HepG2 (cell line): ENCODE measurements around the gene RPLP2. TPM values are rescaled to one million over a fixed set of nuclear protein-coding genes. Genes with fewer than 3 reads are reported as not detected.

ENCODE experiments used
- ARID2 ChIP-seq: sonication (generic); formaldehyde crosslinking; IDR thresholded peaks from 2 replicates; pipeline ENCODE4 v1.8.1; 2022; ENCODE audit warnings: mild to moderate bottlenecking, missing genetic modification reagents, borderline replicate concordance
- ETV5 ChIP-seq: IDR thresholded peaks from 2 replicates; pipeline ENCODE4 v1.6.1; 2018; ENCODE audit warnings: missing biosample characterization, missing genetic modification reagents, inconsistent platforms, borderline replicate concordance
- FOXJ3 ChIP-seq: sonication (generic); formaldehyde crosslinking; IDR thresholded peaks from 2 replicates; pipeline ENCODE4 v1.4.0; 2020; ENCODE audit warnings: missing genetic modification reagents, mild to moderate bottlenecking, borderline replicate concordance
- HMG20B ChIP-seq: conservative IDR thresholded peaks from 2 replicates; pipeline ENCODE4 v1.6.1; 2016; ENCODE audit warnings: missing genetic modification reagents, missing compliant biosample characterization
- KDM5A ChIP-seq: fragments of 200-600 bp; sonication (generic); IDR thresholded peaks from 2 replicates; pipeline ENCODE4 v1.7.0; 2018; ENCODE audit warnings: antibody characterized with exemption, mild to moderate bottlenecking, low read length, borderline replicate concordance
- KLF16 ChIP-seq, 2 experiments: sonication (generic) in 1 of 2; formaldehyde crosslinking in 1 of 2; IDR thresholded peaks; 2 replicates each; pipeline versions ENCODE4 v1.6.1 to v1.8.0; 2016 to 2023; ENCODE audit warnings: missing genetic modification reagents in 2 of 2, missing compliant biosample characterization in 1 of 2
- KMT2B ChIP-seq: IDR thresholded peaks from 2 replicates; pipeline ENCODE4 v1.6.1; 2016; ENCODE audit warnings: missing genetic modification reagents, missing compliant biosample characterization
- MAFK ChIP-seq, 2 experiments: IDR thresholded peaks in 1 of 2; conservative IDR thresholded peaks in 1 of 2; 2 replicates each; pipeline ENCODE4 v1.6.1; 2011; ENCODE audit warnings: improper control_type of control experiment in 2 of 2, low read length in 2 of 2
- NFE2L1 ChIP-seq: sonication (generic); formaldehyde crosslinking; IDR thresholded peaks from 2 replicates; pipeline ENCODE4 v1.4.0; 2020; ENCODE audit warnings: missing genetic modification reagents, mild to moderate bottlenecking, borderline replicate concordance
- POLR2A ChIP-seq, 2 experiments: IDR thresholded peaks; 2 replicates each; pipeline ENCODE4 v1.6.1; 2011; ENCODE audit warnings: low read depth in 2 of 2, low read length in 2 of 2, mild to moderate bottlenecking in 1 of 2, moderate library complexity in 1 of 2; ENCODE audit not compliant: insufficient read depth in 1 of 2
- SSRP1 ChIP-seq: IDR thresholded peaks from 2 replicates; pipeline ENCODE4 v1.6.1; 2016; ENCODE audit warnings: control low read depth
- WIZ ChIP-seq: sonication (generic); formaldehyde crosslinking; IDR thresholded peaks from 2 replicates; pipeline ENCODE4 v1.5.1; 2020; ENCODE audit warnings: mild to moderate bottlenecking, missing genetic modification reagents
- YY1 ChIP-seq: IDR thresholded peaks from 2 replicates; pipeline ENCODE4 v1.6.1; 2011; ENCODE audit warnings: low read length, low read depth, moderate library complexity, mild to moderate bottlenecking; ENCODE audit not compliant: insufficient read depth, insufficient replicate concordance
- ZBTB20 ChIP-seq: sonication (generic); formaldehyde crosslinking; IDR thresholded peaks from 2 replicates; pipeline ENCODE4 v1.8.1; 2023; ENCODE audit warnings: missing genetic modification reagents, low read depth, mild to moderate bottlenecking, borderline replicate concordance
- ZNF749 ChIP-seq: sonication (generic); formaldehyde crosslinking; IDR thresholded peaks from 2 replicates; pipeline ENCODE4 v1.8.0; 2022; ENCODE audit warnings: mild to moderate bottlenecking, missing genetic modification reagents, moderate library complexity, borderline replicate concordance
- ZNF761 ChIP-seq: sonication (generic); formaldehyde crosslinking; conservative IDR thresholded peaks from 2 replicates; pipeline ENCODE4 v1.4.0; 2020; ENCODE audit warnings: mild to moderate bottlenecking, missing genetic modification reagents
- ZNF777 ChIP-seq: sonication (generic); formaldehyde crosslinking; IDR thresholded peaks from 2 replicates; pipeline ENCODE4 v1.4.0; 2020; ENCODE audit warnings: missing genetic modification reagents
- ZNF781 ChIP-seq: sonication (generic); formaldehyde crosslinking; IDR thresholded peaks from 2 replicates; pipeline ENCODE4 v1.5.1; 2020; ENCODE audit warnings: borderline replicate concordance, mild to moderate bottlenecking, missing genetic modification reagents; ENCODE audit errors: not compliant biosample characterization
- polyA plus RNA-seq, 8 experiments: library from polyadenylated mRNA; depleted of rRNA in 3 of 8; stranded (reverse) in 7 of 8; unstranded in 1 of 8; fragments of >200 nt; fragmentation: Illumina TruSeq in 4 of 8; extraction: Trizol in 4 of 8; gene quantifications; 2 replicates each; pipeline versions ENCODE4 v1.2.1 to v1.2.3, GENCODE V29; 2011 to 2016; ENCODE audit warnings: low read depth in 4 of 8, missing spikeins in 1 of 8, mixed read lengths in 1 of 8; ENCODE audit not compliant: insufficient read depth in 1 of 8
- total RNA-seq, 5 experiments: library from RNA; depleted of rRNA; stranded (reverse); fragments of >200 nt; fragmentation: Illumina TruSeq; extraction: Trizol; gene quantifications; 2 replicates each; pipeline ENCODE4 v1.2.3, GENCODE V29; 2016; ENCODE audit warnings: low read depth in 1 of 5
- TF ChIP-seq, protein P1 (sequence below): sonication (generic); formaldehyde crosslinking; IDR thresholded peaks from 2 replicates; pipeline ENCODE4 v1.5.0; 2020; ENCODE audit warnings: missing genetic modification reagents, mild to moderate bottlenecking, borderline replicate concordance
- TF ChIP-seq, protein P2 (sequence below): IDR thresholded peaks from 2 replicates; pipeline ENCODE4 v1.6.1; 2016; ENCODE audit warnings: control low read depth
- TF ChIP-seq, protein P3 (sequence below): sonication (generic); formaldehyde crosslinking; IDR thresholded peaks from 2 replicates; pipeline ENCODE4 v1.4.0; 2020; ENCODE audit warnings: mild to moderate bottlenecking, missing genetic modification reagents
- TF ChIP-seq, protein P4 (sequence below): sonication (generic); formaldehyde crosslinking; IDR thresholded peaks from 2 replicates; pipeline ENCODE4 v1.4.0; 2020; ENCODE audit warnings: missing genetic modification reagents, mild to moderate bottlenecking, borderline replicate concordance

RPLP2 gene
- total and polyA plus RNA-seq, 2 of the 13 experiments (the other 11 are each of a cell fraction or from before 2014, with no cell fraction given), result 978 to 2,106 TPM

DNA sequence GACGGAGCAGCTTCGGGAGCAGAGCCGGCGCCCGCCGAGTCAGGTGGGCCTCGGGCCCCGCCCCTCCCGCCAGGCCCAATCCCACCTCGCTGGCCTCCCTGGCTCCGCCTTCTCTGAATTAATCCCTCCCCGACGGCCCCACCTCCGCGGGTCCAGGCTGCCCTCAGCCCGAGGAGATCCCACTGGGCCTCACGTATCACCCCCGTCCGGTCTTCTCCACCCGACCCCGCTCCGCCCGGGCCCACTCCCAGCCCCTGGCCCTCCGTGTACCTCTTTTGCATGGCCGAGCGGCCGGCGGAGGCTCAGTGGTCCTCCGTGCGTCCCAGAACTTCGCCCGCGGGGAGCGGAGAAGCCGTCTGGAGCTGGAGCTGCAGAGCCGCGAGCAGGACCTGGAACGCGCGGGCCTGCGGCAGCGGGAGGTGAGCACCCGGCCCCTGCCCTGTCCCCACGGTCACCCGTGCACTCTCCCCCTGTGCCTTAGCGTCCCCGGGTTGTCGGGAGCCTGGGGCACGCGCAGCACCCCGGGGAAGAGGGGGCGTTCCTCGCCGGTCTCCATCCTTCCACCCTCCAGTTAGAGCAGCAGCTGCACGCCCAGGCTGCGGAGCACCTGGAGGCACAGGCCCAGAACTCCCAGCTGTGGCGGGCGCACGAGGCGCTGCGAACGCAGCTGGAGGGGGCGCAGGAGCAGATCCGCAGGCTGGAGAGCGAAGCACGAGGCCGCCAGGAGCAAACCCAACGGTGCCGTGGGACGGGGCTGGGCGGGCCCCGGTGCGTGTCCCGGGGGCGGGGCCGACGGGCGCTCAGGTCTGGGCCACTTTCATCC is 20.7 kb downstream of the RPLP2 start (continued):
- TF ChIP-seq, protein P1, sequence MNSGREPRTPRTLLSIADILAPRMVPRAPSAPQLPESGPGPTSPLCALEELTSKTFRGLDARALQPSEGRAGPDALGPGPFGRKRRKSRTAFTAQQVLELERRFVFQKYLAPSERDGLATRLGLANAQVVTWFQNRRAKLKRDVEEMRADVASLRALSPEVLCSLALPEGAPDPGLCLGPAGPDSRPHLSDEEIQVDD (CRISPR knock-in tag), result no peak; the same call in 1 of the 2 replicates
- TF ChIP-seq ZNF749, result no peak
- TF ChIP-seq POLR2A (IDR thresholded peaks at IDR 0.05; ENCODE audit: insufficient read depth in 1 of 2, low read depth in 2 of 2, low read length in 2 of 2), result no peak
- peak; percentile 88 for TF ChIP-seq ZNF777 (CRISPR knock-in tag)
- no peak for TF ChIP-seq KMT2B
- TF ChIP-seq KDM5A, result no peak
- no peak for TF ChIP-seq ZNF761 (CRISPR knock-in tag)
- TF ChIP-seq MAFK (conservative IDR thresholded peaks at IDR 0.05 in 1 of 2, IDR thresholded peaks at IDR 0.05 in 1 of 2; ENCODE audit: low read length in 2 of 2), result no peak
- TF ChIP-seq, protein P2, sequence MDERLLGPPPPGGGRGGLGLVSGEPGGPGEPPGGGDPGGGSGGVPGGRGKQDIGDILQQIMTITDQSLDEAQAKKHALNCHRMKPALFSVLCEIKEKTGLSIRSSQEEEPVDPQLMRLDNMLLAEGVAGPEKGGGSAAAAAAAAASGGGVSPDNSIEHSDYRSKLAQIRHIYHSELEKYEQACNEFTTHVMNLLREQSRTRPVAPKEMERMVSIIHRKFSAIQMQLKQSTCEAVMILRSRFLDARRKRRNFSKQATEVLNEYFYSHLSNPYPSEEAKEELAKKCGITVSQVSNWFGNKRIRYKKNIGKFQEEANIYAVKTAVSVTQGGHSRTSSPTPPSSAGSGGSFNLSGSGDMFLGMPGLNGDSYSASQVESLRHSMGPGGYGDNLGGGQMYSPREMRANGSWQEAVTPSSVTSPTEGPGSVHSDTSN, result no peak
- TF ChIP-seq, protein P3, sequence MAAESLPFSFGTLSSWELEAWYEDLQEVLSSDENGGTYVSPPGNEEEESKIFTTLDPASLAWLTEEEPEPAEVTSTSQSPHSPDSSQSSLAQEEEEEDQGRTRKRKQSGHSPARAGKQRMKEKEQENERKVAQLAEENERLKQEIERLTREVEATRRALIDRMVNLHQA (CRISPR knock-in tag), result no peak
- no peak for TF ChIP-seq YY1
- TF ChIP-seq WIZ (CRISPR knock-in tag), result no peak
- no peak for TF ChIP-seq FOXJ3 (CRISPR knock-in tag)
- no peak for TF ChIP-seq KLF16 (CRISPR knock-in tag; IDR thresholded peaks at IDR 0.05)
- no peak for TF ChIP-seq ZNF781 (CRISPR knock-in tag)
- no peak for TF ChIP-seq ETV5 (CRISPR knock-in tag)
- no peak for TF ChIP-seq HMG20B (CRISPR knock-in tag)
- no peak for TF ChIP-seq NFE2L1
- TF ChIP-seq, protein P4, sequence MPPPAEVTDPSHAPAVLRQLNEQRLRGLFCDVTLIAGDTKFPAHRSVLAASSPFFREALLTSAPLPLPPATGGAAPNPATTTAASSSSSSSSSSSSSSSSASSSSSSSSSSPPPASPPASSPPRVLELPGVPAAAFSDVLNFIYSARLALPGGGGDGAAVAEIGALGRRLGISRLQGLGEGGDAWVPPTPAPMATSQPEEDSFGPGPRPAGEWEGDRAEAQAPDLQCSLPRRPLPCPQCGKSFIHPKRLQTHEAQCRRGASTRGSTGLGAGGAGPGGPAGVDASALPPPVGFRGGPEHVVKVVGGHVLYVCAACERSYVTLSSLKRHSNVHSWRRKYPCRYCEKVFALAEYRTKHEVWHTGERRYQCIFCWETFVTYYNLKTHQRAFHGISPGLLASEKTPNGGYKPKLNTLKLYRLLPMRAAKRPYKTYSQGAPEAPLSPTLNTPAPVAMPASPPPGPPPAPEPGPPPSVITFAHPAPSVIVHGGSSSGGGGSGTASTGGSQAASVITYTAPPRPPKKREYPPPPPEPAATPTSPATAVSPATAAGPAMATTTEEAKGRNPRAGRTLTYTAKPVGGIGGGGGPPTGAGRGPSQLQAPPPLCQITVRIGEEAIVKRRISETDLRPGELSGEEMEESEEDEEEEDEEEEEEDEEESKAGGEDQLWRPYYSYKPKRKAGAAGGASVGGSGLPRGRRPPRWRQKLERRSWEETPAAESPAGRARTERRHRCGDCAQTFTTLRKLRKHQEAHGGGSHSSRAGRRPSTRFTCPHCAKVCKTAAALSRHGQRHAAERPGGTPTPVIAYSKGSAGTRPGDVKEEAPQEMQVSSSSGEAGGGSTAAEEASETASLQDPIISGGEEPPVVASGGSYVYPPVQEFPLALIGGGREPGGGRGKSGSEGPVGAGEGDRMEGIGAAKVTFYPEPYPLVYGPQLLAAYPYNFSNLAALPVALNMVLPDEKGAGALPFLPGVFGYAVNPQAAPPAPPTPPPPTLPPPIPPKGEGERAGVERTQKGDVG (CRISPR knock-in tag), result no peak
- no peak for TF ChIP-seq SSRP1 (CRISPR knock-in tag)
- no peak for TF ChIP-seq ARID2 (CRISPR knock-in tag)
- 0 out of 2 replicates have a peak, but pooled peaks have one; percentile 14 for TF ChIP-seq ZBTB20 (CRISPR knock-in tag)
